NCI-H2081 (cell line): Measurements from ENCODE around the gene LOXHD1.

Experiments used
- DNase-seq, 2 experiments: peaks; one replicate each; lab custom pipeline; 2025; lab: John Stamatoyannopoulos, UW

LOXHD1 gene, protein sequence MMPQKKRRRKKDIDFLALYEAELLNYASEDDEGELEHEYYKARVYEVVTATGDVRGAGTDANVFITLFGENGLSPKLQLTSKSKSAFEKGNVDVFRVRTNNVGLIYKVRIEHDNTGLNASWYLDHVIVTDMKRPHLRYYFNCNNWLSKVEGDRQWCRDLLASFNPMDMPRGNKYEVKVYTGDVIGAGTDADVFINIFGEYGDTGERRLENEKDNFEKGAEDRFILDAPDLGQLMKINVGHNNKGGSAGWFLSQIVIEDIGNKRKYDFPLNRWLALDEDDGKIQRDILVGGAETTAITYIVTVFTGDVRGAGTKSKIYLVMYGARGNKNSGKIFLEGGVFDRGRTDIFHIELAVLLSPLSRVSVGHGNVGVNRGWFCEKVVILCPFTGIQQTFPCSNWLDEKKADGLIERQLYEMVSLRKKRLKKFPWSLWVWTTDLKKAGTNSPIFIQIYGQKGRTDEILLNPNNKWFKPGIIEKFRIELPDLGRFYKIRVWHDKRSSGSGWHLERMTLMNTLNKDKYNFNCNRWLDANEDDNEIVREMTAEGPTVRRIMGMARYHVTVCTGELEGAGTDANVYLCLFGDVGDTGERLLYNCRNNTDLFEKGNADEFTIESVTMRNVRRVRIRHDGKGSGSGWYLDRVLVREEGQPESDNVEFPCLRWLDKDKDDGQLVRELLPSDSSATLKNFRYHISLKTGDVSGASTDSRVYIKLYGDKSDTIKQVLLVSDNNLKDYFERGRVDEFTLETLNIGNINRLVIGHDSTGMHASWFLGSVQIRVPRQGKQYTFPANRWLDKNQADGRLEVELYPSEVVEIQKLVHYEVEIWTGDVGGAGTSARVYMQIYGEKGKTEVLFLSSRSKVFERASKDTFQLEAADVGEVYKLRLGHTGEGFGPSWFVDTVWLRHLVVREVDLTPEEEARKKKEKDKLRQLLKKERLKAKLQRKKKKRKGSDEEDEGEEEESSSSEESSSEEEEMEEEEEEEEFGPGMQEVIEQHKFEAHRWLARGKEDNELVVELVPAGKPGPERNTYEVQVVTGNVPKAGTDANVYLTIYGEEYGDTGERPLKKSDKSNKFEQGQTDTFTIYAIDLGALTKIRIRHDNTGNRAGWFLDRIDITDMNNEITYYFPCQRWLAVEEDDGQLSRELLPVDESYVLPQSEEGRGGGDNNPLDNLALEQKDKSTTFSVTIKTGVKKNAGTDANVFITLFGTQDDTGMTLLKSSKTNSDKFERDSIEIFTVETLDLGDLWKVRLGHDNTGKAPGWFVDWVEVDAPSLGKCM (N-terminal part only)

DNA sequence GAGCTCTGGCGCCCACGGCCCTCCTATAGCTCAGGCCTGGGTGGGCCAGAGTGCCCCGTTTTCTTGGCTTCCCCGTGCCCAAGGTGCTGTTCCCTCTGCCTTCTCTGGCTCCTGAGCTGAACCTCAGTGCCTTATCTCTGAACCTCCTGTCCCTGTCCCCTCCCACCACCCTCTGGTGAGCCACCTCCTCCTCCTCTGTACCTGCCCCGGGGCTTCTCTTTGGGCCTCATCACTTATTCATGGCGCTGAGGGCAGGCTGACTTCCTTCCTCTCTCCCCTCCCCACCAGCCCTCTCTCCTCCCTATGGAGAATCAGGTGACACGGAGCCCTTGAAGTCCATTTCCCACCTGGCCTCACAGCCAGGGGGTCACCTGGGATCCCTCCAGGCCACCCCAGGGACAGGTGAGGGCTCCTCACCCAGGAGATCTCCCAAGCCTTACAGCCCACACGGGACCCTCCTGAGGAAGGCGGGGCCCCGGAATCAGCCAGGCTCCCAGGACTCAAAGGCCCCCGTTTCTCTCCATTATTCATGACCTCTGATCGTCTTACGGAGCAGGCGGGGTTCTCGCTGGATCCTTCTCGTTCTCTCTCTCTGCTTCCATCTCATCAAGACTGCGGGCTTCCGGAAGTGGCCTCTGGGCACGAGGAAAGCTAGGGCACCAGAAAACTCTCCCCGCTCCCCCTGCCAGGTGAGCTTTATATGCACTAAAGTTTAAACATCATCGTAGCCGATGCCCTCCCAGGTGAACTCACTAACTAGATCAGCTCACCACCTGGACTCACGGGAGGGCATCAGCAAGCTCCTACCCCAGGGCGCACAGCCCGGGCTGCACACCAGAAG, at the start of gene LOXHD1:
Gene LOXHD1, minus strand, starts transcription at position 106 of the 841 bp plus-strand sequence. CDS start 187 bp downstream, outside the sequence.
- DNase-seq = no peak

DNA sequence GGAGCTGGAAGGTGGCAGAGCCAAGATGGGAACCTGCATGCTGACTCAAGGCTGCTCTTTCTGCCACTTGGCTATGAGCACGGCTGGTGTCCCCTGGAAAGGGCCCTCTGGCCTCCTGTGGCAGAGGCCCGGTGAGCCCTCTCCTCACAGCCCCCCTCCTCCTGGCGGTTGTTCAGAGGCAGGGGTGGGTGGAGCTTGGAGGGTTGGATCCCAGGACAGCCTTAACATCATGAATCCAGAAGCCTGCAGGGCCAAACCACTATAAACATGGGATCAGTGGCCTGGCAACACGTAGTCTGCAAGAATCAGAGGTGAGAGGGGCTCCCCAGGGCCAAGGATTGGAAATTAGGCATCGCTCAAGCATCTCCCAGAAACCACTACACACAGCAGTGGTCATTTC, 48.5 kb upstream of the LOXHD1 start:
- no peak for DNase-seq

DNA sequence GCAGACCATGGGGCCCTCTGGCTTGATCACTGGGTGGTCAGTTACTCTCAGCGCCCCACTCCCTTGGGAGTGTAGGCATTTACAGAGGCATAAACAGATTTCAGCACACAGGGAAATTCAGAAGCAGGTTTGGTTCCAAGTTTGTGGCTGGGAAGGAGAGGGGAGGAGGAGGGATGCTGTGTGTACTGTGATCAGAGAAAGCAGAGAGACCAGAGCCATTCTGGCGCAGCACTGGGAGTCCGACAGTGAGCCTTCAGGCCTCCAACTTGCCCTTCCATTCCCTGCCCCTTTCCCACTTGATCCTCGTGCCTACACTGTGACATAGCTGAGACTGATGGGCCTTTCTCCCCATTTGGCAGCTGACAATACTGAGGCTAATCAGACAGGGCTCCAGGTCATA, 47.8 kb upstream of the LOXHD1 start:
- no peak for DNase-seq

DNA sequence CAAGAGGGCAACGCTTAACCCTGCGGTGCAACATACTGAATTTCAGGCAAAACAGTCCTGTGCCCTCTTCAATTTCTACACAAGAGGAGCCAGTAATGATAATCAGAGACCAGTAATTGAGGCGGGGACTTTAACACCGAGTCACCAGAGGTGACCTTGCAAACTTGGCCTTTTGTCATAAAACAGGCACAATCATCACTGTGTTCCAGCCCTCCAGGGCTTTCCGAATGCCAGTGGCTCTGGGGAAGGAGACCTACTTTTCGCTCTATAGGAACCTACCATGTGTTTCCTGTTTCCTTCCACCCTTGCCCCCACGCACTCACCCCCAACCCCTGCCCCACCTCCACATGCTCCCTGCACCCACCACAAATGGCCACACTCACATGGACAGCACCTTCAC, 47.2 kb upstream of the LOXHD1 start:
- no peak for DNase-seq

DNA sequence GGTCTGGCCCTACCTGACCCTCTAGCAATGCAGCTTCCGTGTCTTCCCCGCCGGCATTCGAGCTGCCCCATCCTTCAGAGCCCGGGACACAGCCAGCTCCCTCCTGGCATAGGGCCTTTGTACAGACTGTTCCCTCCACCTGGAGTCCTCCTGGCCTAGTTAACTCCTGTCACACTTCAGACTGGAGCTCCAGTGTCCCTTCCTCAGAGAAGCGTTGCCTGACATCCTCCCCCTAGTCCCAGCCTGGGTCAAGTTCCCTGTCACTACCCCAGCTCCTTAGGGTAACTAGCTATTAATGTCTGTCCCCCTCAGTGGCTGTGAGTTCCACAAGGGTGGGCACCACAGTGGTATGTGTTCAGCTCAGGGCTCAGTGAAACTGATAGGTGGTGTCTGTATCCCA, 45.5 kb upstream of the LOXHD1 start:
- no peak for DNase-seq

DNA sequence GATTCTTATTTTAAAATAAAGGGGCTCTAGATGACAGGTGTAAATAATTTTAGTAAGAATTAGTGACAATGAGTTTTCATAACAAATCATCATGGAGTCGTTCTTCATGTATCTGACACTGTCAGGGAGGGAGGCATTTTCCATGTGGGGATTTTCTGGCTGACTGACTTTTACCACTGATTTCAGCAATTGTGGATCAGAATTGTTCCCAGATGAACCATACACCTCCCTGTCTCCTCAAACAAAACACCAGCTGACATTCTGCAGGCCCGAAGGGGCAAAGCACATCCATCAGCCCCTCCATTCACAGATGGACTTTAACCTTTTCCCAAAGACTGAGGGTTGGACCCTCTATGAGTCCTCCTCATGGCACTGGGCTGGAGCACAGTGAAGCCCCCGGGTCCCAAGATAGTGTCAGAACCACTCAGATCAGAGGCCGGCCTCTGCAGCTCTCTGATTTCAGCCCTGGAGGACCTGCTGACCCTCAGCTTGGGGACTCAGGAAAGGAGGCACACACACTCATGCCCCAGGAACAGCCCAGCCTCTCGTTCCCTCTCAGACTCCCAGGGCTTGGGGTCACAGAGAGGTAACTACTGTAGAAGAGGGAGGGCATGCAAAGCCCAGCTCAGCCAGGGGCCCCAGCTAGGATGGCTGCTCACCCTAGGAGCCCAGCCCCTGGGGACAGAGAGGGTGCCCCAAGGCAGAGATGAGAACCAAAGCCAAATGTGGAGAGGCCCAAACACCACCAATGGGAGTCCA, 43.2 kb upstream of the LOXHD1 start:
- DNase-seq = no peak

DNA sequence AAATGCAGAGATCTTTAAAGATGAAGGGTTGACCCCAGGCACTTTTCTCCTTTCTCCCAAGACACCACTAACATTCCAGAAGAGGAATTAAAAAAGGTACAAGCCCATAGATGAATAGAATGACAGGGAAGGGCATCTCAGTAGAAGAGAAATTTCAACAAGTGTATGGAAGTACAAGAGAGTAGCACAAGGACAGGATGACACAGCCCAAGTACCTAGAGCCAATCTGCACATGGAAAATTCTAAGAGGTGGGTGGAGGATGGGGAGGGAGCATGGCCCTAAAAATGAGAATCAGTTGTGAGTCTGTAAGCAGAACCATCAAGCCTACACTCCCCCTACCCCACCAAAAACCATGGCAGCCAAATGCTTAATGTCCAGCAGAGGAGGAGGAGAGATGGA, 39.7 kb upstream of the LOXHD1 start:
- DNase-seq = no peak

DNA sequence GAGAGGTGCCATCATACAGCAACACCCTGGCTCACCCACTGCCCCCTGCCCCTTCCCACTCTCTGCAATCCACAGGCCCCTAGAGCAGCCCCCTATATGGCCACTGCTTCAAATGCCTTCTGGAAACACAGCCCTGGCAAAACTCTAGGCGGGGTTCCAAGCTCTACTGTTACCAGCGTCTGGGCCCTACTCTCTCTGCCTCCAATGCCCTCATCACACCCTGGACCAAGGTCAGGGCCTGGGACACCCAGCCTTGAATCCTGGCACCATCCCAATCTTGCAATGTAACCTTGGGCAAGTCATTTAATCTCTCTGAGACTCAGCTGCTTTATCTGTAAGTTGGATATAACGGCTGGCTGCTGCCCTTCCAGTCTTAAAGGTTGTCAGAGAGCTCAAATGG, 39.2 kb upstream of the LOXHD1 start:
- no peak for DNase-seq

DNA sequence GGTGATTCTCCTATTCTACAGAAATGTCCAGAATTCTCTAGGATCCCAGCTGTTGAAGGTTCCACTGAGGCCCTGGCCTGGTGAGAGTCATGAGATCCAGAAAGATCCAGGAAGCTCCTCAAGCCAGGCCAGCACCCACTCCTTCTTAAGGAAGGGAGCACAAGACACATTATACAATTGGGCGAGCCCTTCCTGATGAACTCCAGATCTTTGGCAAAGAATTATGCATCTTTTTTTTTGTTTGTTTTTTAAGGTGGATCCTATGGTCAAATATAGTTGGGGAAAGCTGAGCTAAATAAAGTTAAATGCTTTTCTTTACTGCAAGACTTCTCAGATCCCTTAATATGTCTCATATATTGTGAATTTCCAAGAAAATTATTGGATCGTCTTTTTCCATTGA, 37.0 kb upstream of the LOXHD1 start:
- DNase-seq = no peak

DNA sequence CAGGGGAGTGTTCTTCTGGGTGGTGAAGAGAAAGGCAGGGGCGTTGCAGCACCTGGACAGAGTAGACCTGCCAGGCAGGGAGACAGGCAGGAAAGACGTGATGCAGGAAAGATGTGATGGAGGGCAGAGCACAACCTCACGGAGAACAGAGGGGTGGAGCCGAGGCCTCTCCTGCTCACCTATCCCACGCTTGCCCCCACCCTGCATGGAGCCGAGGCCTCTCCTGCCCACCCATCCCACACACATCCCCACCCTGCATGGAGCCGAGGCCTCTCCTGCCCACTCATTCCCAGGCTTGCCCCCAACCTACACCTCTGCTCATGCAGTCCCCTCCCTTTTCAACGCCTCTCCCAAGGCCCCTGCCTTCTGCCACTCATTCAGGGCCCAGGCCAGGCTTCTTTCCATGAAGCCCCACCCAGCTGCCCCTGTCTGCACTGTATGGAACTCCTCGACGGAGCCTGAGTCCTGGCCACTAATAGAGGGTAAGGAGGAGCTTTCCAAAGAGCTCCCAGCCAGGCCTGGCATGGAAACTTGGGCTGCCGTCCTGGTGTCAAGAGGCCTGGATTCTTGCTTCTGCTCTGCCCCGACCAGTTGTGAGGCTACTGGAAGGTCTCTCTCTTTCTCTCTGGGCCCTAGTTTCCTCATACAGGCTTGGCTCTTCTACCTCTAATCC, 32.0 kb upstream of the LOXHD1 start:
- no peak for DNase-seq

DNA sequence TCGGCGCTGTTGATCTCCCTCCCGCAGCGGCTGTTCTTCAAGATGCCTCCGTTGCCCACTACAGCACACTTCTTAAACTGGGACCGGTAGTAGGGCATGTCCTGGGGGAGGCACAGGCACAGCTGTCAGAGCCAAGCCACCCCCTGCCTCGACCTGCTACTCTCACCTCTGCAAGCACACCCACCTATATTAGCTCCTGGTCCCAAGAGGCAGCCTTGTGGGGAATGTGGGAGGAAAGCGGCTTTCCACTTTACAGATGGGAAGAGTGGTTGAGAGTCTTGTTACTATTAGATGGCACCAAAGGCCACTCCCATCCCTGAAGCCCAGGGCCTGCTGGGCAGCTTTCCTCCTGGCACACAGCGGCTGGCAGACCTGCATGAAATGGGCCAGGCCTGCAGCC, 29.2 kb upstream of the LOXHD1 start:
- no peak for DNase-seq

DNA sequence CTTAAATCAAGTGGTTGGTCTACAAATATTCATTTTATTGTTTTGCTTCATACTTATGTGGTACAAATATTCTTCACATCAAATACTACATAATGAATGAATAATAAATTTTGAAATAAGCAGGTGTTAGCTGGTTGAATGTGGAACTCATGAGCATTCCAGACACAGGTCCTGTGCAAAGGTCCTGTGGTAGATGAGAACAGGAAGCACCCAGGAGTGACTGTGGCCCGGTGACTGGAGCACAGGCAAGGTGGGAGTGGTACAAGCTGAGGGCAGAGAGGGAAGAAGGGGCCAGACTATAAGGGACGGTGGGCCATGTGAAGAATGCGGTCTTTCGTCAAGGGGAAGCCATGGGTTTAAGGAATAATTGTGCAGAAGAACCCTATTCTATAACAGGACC, 26.2 kb upstream of the LOXHD1 start:
- DNase-seq = no peak

DNA sequence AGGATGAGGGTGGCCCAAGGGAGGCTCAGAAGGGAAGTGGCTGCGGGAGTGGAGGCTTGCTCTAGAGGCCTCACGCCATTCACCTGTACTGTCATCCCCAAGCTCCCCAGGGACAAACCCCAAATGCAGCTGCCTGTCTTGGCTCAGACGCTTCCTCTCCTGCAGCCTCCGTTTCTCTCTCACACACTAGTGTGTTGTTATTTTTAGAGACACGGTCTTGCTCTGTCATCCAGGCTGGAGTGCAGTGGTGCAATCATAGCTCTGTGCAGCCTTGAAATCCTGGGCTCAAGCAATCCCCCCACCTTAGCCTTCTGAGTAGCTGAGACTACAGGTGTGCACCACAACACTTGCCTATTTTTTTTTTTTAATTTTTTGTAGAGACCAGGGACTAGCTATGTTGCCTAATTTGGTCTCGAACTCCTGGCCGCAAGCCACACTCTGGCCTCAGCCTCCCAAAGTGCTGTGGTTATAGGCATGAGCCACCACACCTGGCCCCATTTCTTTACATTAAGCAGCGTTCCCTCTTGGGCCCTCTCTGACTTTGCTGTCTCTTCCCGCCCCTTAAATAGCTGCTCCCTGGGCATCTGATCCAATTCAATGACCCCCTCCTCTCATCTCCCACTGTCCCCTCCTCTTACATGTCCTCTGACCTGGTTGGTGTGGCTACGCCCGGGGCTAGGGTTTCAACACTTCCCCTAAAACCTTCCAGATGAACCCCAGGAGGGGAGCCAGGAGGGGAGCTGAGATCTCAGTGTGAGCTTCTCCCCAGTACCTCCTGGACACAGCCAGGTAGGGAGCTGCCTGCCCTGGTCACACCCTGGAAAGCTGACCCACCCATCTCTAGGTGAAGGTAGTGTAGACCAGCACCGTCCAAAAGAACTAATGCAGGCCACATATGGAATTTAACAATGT, 24.0 kb upstream of the LOXHD1 start:
- no peak for DNase-seq

DNA sequence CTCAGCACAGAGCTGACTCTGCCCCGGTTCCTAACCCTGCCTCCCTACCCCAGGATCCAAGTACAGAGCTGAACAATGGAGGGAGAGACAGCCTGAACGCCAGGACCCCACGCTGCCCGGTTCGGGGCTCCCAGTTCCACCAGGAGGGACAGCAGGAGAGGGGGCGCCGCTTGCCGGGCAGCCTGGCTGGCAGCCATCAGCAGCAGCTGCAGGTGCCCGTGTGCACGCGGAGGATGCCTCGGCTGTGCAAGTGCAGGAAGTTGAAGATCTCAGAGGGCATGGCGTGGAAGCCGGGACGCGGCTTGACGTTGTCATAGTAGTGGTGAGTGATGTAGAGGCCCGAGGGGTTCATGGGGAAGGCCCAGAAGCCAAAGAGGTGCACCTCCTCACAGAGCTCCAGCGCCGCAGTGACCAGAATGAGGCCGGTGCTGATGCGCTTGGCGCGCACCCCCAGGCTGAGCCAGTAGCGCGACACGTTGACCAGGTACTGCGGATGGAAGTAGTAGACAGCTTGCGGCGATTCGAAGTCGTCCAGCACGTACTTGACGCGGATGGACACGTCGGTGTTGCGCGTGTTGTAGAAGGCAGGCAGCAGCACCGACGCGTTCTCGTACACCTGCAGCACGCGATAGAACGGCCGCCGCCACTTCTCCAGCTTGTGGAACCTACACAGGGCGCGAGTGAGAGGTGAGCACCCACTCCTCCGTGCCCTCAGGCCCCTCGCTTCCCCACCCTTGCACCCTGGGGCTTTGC, 23.0 kb upstream of the LOXHD1 start:
- no peak for DNase-seq

DNA sequence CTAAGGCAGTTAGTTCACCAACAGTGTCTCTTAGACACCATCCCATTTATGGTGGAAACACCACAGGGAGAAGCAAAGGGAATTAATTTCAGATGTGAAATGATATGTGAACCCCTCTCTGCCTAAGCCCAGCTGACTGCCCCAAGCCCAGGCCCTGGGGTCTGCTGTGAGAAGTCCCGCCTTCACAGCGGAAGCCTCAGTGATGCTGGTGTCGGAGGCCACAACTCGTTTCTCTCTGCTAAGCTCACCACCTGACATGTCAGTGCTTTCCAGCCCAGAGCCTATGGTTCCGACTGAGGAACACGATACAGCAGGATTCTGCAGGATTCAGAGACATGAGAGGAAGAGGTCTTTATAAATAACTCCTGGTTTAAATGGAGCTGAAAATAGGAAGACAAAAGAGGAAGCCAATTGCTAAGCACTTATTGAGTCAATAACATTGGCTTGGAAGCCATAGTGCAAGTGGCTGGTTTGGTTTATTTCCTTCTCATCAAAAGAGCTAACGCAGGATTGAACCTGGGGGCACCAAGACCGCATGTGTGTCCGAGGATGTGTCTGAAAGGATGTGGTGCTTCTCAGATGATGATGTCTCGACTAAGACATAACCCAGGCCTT, 21.9 kb upstream of the LOXHD1 start:
- DNase-seq = no peak

DNA sequence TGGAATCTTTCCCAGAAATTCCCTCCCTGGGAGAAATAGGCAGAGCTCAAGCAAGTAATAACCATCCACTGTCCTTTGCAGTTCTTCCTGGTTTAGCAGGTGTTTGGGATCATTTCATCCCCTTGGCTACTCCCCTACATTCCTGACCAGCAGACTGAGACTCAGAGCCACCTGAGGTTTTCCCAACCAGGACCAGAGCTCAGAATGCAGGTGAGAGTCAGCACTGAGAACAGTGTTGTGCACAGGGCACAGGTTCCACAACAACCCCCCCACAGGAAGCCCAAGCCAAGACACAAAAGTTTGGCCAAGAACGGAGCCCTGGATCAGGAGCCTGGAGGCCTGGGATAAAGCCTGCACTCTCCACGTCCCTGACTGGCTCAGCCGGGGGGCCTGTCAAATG, 21.0 kb upstream of the LOXHD1 start:
- DNase-seq = no peak

DNA sequence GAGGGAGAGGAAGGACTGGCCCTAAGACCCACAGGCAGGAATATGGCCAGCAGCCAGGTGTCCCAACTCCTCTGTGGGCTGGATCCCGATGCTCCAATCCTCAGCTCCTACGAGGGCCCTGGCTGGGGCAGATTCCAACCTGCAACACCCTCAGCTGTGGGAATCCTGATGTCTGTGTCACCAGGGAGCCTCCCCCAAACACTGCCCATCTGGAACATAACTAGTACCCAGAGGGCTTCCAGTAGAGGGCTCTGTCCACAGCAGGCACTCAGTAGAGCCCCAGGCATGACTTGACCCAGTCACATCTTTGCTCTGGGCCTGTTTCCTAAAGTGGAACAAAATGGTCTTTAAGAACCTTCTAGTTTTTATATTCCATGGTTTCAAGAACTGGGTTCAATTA, 20.6 kb upstream of the LOXHD1 start:
- no peak for DNase-seq
